Measurements from ENCODE around the gene MAGEH1.
"Not testable (repeated sequence)": the region's sequence is repeated elsewhere in the genome, so short reads cannot be mapped to it uniquely, and the experiment has no call there.

The MAGEH1 gene, protein sequence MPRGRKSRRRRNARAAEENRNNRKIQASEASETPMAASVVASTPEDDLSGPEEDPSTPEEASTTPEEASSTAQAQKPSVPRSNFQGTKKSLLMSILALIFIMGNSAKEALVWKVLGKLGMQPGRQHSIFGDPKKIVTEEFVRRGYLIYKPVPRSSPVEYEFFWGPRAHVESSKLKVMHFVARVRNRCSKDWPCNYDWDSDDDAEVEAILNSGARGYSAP

DNA sequence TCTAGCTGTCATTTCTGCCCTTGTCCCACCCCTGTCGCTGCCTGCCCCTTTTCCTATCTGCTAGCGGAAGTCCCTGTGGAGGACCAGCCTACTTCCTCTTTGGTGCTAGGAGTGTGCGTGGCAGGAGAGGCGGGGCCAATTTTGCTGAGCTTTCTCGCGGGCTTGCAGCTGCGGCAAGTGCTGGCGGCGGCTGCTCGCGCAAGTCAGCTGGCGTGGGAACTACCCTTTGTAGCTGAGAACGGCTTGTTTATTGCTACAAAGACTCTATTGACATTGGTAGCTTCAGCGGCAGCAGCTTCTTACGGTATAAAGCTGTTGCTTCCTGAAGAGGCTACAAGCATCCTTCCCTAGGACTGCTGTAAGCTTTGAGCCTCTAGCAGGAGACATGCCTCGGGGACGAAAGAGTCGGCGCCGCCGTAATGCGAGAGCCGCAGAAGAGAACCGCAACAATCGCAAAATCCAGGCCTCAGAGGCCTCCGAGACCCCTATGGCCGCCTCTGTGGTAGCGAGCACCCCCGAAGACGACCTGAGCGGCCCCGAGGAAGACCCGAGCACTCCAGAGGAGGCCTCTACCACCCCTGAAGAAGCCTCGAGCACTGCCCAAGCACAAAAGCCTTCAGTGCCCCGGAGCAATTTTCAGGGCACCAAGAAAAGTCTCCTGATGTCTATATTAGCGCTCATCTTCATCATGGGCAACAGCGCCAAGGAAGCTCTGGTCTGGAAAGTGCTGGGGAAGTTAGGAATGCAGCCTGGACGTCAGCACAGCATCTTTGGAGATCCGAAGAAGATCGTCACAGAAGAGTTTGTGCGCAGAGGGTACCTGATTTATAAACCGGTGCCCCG is at the start of gene MAGEH1:
TSS of gene MAGEH1 (plus strand) at position 138 of the 843 bp plus-strand sequence. CDS start at position 386, 248 bp downstream.
- peak; percentile 23 to 53 for DNase-seq (ENCODE audit: low read depth in 2 of 2, low spot score in 1 of 2)

DNA sequence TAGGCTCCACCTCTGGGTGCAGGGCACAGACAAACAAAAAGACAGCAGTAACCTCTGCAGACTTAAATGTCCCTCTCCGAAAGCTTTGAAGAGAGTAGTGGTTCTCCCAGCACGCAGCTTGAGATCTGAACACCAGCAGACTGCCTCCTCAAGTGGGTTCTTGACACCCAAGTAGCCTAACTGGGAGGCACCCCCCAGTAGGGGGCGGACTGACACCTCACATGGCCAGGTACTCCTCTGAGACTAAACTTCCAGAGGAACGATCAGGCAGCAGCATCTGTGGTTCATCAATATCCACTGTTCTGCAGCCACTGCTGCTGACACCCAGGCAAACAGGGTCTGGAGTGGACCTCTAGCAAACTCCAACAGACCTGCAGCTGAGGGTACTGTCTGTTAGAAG is 24.8 kb upstream of the MAGEH1 start:
- not testable (repeated sequence) for DNase-seq (ENCODE audit: low read depth in 2 of 2, low spot score in 1 of 2)

DNA sequence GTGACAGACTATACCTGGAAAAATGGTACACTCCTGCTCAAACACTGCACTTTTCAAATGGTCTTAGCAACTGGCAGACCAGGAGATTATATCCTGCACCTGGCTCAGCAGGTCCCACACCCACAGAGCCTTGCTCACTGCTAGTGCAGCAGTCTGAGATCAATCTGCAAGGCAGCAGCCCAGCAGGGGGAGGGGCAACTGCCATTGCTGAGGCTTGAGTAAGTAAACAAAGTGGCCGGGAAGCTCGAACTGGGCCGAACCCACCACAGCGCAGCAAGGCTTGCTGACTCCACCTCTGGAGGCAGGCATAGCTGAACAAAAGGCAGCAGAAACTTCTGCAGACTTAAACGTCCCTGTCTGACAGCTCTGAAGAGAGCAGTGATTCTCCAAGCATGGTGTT is 8.5 kb upstream of the MAGEH1 start:
- DNase-seq (ENCODE audit: low read depth in 2 of 2, low spot score in 1 of 2), result not testable (repeated sequence)

DNA sequence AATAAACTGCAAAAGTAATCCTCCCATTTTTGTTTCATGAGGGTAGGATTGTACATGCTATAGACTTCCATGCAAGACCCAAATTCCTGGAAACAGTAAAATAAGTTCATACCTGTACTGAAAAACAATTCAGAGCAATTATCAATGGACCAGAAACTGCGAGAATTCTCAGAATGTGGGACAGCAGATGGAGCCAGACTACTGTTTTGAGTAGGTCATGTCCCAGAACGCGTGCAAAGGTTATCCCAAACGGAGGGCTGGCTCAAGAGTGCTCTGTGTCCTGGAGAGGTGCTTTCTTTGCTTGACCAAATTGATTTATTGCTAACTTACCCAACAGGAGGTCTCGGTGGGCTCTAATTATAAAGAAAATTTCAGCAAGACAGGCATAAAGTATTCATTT is 1.7 kb upstream of the MAGEH1 start:
- DNase-seq (ENCODE audit: low read depth in 2 of 2, low spot score in 1 of 2), result no peak

DNA sequence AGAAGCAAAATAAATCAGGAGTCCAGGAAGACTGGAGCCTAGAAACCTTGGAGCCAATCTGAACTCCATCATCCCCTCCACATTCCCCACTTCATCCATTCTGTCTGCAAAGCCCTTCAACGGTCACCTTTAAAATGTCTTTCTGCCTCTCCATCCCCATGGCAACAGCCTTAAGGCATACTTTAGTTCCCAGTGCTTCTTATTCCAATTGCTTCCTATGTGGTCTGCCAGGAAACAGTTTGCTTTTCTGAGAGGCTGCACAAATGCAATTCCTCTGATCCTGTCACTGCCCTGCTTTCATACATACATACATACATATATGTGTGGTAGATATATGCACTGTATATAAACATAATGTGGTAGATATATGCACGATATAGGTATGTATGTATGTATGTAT is 786 bp upstream of the MAGEH1 start:
- DNase-seq (ENCODE audit: low read depth in 2 of 2, low spot score in 1 of 2), result no peak

DNA sequence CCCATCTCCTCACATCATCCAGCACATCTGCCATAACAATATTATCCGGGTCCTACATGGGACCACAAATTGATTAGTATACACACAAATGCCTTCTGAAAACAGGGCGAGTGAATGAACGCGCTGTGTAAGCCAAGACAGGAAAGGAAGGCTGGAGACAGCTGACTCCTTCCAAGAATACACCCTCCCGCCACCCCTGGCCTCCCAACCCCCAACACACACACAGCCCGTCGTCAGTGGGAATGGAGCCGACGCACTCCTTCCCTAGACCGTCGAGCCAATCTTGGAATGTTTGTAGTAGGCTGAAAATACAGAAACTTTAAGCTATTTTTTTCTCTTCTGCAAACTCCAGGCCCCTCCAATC is 319 bp upstream of the MAGEH1 start:
- DNase-seq (ENCODE audit: low read depth in 2 of 2, low spot score in 1 of 2), result no peak

DNA sequence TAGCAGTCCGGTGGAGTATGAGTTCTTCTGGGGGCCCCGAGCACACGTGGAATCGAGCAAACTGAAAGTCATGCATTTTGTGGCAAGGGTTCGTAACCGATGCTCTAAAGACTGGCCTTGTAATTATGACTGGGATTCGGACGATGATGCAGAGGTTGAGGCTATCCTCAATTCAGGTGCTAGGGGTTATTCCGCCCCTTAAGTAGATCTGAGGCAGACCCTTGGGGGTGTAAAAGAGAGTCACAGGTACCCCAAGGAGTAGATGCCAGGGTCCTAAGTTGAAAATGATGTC is 852 bp downstream of the MAGEH1 start:
- no peak for DNase-seq (ENCODE audit: low read depth in 2 of 2, low spot score in 1 of 2)

DNA sequence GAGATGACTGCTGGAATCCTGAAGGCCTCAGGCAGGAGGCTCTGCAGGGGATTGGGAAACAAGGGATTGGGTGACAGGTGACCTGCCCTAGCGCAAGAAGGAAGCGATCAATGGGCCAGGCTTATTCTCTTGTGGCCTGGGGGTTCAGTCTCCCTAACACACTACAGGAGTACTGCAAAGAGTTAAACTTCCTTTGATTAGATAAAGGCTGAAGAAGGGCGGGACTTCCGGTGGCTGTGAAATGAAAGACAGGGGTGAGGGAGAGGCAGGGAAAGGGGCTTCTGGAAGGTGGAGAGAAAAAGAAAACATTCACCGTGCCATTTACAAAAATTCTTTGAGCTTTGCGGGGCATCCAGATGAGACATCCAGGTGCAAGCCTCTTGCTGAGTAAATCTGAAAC is 3.8 kb downstream of the MAGEH1 start:
- DNase-seq (ENCODE audit: low read depth in 2 of 2, low spot score in 1 of 2), result not testable (repeated sequence)

DNA sequence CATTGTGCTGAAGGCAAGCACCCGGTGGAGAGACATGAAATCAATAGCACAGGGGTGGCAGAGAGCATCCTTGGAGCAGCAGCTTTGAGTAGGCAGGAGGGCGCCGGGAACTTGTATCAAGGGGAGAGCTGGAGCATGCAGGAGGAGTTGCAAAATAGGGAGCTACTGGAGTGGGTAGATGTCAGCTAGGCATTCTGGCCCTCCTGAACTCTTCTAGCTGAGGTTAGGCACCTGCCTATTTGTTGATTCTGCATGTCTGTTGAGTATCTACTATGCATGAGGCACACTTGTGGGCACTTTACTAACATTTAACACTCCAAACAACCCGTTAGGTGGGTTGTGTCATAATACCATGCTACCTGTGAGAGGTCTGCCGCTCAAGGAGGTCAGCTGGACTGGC is 7.5 kb downstream of the MAGEH1 start:
- DNase-seq (ENCODE audit: low read depth in 2 of 2, low spot score in 1 of 2), result not testable (repeated sequence)

DNA sequence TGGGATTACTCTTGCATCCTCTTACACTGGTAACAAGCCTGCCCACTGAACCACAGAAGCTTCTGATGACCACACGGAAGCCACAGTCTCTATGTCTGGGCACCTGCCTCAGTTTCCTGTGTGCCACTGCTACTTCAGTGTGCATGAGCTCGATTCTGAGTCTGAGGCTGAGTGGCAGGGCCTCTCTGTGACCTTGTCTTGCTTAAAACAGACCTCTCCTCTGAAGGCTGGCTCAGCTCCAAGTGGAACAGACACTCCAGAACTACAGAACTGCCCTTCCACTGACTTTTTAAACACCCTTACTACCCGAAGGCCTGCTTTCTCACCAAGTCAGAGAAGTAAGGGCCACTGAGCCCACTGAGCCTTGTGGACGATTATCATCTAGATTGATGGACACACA is 8.0 kb downstream of the MAGEH1 start:
- not testable (repeated sequence) for DNase-seq (ENCODE audit: low read depth in 2 of 2, low spot score in 1 of 2)

DNA sequence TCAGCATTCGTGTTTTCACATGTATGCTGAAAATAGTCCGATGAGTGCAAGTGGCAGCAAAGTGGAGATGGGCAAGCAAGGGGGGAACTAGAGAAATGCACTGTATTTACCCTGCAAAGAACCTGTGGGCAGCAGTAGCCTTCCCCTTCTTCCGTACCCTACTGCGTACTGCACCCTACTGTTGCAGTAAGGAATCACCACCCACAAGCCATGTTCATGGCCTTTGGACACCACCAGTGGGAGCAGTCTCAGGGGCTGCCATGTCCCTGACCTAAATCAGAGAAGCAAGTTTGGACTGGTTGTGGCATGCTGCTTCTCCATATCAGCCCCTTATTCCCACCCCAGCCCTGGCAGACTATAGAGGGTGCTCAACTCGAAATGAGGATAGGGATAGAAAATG is 12.1 kb downstream of the MAGEH1 start:
- not testable (repeated sequence) for DNase-seq (ENCODE audit: low read depth in 2 of 2, low spot score in 1 of 2)

DNA sequence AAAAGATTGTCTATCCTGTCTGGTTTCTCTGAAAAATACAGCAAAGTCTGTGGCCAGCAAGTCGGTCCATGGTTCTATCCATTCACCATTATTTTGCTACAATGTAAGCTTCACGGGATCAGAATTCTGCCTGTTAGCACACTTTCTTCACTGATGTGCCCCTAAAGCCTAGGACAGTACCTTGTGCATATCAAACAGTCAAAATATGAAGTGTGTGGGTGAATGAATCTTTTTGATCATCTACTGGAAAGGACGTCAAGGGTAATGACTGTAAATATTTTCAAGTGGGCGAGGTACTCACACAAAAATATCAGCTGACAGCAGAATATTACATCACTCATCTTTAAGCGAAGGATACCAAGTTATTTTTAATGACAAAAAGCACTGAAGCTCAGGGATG is 13.2 kb downstream of the MAGEH1 start:
- not testable (repeated sequence) for DNase-seq (ENCODE audit: low read depth in 2 of 2, low spot score in 1 of 2)

DNA sequence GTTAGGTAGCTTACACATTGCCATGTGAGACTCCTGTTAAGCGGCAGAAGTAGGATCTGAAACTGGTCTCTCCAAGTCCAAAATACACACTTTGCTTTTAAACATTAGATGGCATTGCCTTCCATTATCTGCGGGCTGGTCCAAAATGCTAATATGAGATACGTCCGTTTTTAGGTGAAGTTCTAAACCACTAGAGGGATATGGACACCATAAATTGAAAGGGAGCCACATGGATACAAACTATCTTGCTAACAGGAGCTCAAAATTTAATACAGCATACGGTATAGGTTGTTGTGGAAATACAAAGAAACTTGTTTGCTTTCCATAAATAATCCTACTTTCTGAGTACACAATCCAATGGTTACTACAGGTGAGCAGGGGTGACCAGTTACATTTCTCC is 13.9 kb downstream of the MAGEH1 start:
- not testable (repeated sequence) for DNase-seq (ENCODE audit: low read depth in 2 of 2, low spot score in 1 of 2)

DNA sequence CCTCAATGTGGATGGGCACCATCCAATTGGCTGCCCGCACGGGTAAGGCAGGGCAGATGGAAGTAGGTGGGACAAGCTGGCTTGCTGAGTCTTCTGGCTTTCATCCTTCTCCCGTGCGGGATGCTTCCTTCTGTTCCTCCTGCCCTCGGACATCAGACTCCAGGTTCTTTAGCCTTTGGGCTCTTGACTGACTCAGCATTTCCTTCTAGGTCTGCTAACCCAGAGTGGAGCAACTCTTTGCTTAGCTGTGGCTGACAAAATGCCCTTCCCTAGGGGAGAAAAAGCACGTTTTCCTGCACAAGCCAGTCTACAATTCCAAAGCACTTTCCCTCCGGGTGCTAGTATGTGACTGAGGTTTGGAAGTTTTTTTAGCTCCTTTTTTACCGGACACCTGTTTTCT is 28.0 kb downstream of the MAGEH1 start:
- DNase-seq (ENCODE audit: low read depth in 2 of 2, low spot score in 1 of 2), result not testable (repeated sequence)

DNA sequence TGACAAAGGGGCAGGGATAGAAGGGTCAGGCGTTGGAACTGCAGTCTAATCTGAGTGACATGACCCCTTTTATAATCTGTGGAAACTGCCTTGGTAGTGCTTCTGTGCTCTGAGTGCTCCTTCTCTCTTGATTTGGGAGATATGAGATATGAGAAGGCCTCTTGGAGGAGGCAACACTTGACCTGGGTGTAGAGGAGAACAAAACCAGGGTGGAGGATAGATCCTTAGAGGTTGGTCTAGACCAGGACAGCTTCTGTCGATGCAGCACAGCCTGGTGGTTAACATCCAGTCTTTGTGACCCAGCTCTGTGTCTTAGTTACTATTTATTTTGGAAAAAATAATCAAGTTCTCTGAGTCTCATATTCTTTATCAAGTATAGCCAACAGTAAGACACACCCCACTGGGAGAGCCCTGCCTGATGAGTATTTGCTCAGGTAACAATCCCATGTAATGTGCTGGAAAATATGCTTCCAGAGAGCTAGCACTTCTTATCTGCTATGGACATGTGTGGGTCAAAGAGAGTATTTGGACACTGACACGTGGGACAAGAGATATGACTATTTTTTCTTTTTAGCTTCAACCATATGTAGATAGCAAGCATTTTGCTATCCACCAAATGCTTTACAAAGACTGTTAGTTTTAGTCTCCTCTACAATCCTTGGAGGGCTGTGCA is 28.6 kb downstream of the MAGEH1 start:
- DNase-seq (ENCODE audit: low read depth in 2 of 2, low spot score in 1 of 2), result no peak

DNA sequence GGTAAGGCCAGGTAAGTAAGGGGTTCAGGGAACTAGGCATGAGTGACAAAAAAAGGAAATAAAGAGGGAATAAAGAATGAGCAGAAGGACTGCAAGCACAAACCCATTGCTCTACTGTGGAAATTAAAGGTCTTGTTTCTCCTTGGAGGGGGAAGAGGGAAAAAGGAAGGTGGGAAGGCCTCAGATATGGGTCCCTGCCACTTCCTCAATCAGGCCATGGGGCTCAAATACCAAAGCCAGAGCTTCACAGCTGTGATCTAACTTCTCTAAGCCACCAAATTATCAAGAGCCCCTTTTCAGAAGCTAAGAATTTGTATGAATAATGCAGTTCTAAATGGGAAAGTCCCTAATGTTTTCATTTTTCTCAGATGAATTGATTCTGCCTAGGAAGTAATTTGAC is 33.0 kb downstream of the MAGEH1 start:
- DNase-seq (ENCODE audit: low read depth in 2 of 2, low spot score in 1 of 2), result no peak

DNA sequence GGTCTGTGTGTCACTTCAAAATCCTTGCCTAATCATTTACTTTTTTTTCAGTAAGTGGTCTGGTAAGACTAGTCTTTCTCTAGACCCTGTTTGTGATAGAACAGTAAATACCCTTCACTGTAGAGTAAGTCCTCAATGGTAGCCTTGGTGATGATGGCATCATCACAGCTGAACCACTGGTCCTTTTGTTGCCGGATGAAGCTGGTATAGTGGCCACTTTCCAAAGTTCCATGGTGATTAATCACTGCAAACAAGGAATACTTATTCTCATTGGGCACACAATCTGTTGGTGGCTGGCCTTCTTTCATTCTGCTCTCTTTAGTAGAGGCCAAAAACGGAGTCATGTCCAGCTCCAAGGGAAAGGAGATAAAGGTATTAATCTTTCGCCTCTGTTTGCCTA is 34.8 kb downstream of the MAGEH1 start:
- no peak for DNase-seq (ENCODE audit: low read depth in 2 of 2, low spot score in 1 of 2)

DNA sequence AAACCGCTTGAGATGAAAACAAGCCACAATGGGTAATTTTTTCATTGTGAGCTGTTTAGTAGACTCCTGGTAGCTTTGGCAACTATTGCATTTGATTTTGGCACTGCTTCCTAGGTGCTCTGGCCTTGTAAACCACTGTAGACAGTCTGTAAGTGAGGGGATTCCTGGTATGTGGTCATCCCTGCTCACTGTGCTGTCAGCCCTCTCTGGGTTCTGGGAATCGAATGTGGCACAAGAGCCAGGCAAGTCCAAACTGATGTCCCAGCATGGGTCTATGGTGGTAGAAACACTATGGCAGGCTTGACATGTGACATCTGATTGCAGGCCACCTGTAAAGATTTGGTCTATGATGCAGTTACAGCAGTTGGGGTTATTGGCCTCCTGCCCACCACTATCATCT is 35.2 kb downstream of the MAGEH1 start:
- DNase-seq (ENCODE audit: low read depth in 2 of 2, low spot score in 1 of 2), result no peak

DNA sequence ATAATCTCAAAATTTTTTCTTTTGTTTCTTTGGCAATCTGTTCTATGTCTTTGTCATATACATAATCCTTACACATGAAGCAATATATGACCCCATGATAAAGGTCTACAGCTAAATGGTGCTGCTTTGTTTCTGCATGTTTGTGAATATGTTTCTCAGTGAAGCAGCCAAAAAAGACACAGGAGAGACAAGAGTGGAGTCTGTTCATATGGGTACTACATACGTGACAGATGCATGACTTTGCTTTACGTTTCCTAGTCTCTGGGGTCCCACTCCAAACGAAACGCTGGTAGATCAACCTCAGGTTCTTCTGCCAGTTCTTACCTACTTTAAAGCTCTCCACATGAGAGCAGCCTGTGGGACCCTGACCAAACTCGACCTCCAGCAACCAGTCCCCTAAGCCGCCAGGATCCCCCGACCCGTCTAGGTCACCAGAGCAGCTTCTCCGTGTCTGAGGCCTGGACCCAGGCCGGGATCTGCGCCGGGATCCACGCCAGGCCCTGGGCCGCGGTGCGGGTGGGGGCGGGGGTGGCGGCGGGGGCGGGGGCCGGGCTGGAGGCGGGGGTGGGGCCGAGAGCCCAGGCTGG is 36.2 kb downstream of the MAGEH1 start:
- DNase-seq (ENCODE audit: low read depth in 2 of 2, low spot score in 1 of 2), result no peak

DNA sequence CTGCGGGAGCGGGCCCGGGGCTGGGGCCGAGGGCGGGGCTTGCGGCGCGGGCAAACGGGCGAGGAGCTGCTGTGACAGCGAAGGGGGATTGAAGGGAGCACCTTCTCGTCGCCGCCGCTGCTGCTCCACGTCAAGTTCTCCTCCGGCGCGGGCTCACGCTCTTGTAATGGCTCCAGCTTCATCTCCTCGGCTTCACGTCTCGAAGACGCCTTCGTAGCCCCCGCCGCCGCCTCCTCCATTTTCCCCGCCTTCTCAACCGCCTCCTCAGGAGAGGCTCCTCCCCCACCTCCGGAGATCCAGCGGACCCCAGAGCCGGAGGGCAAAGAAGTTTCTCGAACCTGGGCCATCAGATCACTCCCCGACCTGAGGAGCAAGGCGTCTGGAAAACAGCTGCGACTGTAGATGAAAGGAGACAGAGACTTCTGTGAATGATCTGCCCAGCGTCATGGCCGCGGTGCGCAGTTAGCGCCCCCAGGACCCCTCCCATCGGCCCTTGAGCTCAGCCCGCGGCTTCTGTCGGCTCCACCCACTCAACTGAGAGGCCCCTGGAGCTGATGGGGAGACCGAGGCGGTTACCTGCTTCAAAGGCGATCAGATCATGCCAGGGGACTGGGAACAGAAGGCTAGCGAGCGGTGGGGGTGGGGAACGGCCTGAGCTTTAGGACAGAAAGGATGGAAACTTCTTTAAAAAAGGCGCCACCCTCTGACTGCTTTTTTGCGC is 36.8 kb downstream of the MAGEH1 start:
- DNase-seq (ENCODE audit: low read depth in 2 of 2, low spot score in 1 of 2), result peak; percentile 27 to 40

DNA sequence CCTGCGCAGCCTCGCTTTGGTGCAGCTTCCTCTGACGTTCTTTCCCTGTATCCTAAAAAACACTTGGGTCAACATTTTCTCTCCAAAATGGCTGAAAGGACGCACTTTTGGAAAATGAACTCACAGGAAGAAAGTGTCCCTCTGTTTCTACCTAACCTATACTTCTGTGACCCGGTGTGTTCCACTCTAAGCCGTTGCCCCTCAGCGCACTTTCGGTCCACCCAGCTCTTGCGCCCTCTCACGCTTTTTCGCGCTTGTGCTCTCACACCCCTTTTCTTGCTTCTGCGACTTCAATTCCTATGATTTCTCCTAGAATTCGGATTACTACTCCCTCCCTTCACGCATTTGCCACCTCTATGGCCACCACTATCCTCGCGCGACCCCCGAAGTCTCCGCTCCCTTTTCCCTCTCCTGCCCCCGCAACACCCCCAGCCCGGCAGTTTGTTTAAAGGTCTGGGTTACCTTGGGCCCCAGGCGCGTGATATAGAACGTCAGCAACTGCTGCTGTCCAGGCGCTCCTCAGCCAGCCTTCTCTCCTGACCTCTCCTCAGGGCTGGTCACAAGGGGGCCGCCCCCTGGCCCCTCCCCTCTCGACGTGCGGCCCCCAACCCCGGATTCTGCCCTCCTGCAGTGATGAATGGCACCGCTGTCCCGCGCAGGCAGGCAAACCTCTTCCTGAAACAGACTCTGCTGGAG is 37.5 kb downstream of the MAGEH1 start, which contains the start of gene USP51:
TSS of gene USP51 (minus strand) at position 535 of the 696 bp plus-strand sequence. CDS start 909 bp downstream, outside the sequence.
- no peak for DNase-seq (ENCODE audit: low read depth in 2 of 2, low spot score in 1 of 2)

Measured in stimulated activated CD8-positive, alpha-beta memory T cell treated with anti-CD3 and anti-CD28 coated beads, Interleukin-4, amount 100 ng/mL, for 1 hour (primary cell).